ENCODE measurements around the gene OOSP4B. TPM values are rescaled to one million over a fixed set of nuclear protein-coding genes. Genes with fewer than 3 reads are reported as not detected.
"Not testable (repeated sequence)": the region's sequence is repeated elsewhere in the genome, so short reads cannot be mapped to it uniquely, and the experiment has no call there.

OOSP4B gene
- total RNA-seq (ENCODE audit: unreplicated experiment), result not detected
- long read RNA-seq, result 0 reads

DNA sequence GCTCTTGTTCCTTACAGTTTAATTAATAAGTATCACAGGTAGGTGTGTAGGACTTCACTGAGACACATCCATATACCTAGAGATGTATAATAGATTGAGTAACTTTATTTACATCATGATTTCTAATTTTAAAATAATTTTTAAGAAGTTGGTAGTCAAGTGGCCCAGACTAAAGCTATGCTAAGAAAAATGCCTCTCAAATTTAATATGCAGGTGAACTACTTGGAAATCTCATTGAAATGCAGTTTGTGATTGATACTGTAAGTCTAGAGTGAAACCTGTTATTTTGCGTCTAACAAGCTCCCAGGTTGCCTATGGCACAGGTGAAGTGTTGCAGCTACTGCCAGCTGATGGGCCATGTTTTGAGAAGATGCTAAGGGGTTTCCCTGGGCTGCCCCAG, at the start of gene OOSP4B:
OOSP4B (plus strand) TSS at position 301 of the 400 bp plus-strand sequence.
- H3K9me3 Mint-ChIP-seq (ENCODE audit: unreplicated experiment), result peaks cover 2% of the 10 kb centered on the region
- H3K27ac Mint-ChIP-seq (ENCODE audit: unreplicated experiment), result no peak within 1 kb of the TSS
- H3K4me3 Mint-ChIP-seq (ENCODE audit: unreplicated experiment), result no peak within 1 kb of the TSS
- no peak for DNase-seq
- TF ChIP-seq, protein P1, sequence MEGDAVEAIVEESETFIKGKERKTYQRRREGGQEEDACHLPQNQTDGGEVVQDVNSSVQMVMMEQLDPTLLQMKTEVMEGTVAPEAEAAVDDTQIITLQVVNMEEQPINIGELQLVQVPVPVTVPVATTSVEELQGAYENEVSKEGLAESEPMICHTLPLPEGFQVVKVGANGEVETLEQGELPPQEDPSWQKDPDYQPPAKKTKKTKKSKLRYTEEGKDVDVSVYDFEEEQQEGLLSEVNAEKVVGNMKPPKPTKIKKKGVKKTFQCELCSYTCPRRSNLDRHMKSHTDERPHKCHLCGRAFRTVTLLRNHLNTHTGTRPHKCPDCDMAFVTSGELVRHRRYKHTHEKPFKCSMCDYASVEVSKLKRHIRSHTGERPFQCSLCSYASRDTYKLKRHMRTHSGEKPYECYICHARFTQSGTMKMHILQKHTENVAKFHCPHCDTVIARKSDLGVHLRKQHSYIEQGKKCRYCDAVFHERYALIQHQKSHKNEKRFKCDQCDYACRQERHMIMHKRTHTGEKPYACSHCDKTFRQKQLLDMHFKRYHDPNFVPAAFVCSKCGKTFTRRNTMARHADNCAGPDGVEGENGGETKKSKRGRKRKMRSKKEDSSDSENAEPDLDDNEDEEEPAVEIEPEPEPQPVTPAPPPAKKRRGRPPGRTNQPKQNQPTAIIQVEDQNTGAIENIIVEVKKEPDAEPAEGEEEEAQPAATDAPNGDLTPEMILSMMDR (IDR thresholded peaks at IDR 0.05; ENCODE audit: partially characterized antibody, unreplicated experiment), result no peak
- no peaks in the 10 kb centered on the region for H3K4me1 Mint-ChIP-seq (ENCODE audit: low read depth, unreplicated experiment)
- H3K36me3 Mint-ChIP-seq (ENCODE audit: unreplicated experiment), result no peaks in the 10 kb centered on the region
- peaks cover 2% of the 10 kb centered on the region for H3K27me3 Mint-ChIP-seq (ENCODE audit: unreplicated experiment)

GRCh38 chr11:59967677-59968394, 49.1 kb upstream of the OOSP4B start:
- Mint-ChIP-seq H3K27ac (ENCODE audit: unreplicated experiment) (no peak overlapping the region), H3K4me1 (ENCODE audit: low read depth, unreplicated experiment) (no peaks in the 10 kb centered on the region), H3K27me3 (ENCODE audit: unreplicated experiment) (no peaks in the 10 kb centered on the region), H3K4me3 (ENCODE audit: unreplicated experiment) (no peak overlapping the region), H3K9me3 (ENCODE audit: unreplicated experiment) (no peaks in the 10 kb centered on the region), H3K36me3 (ENCODE audit: unreplicated experiment) (no peaks in the 10 kb centered on the region)
- no peak for DNase-seq
- TF ChIP-seq, protein P1 (IDR thresholded peaks at IDR 0.05; ENCODE audit: partially characterized antibody, unreplicated experiment), result no peak

GRCh38 chr11:59968395-59968783, 48.6 kb upstream of the OOSP4B start:
- H3K36me3 Mint-ChIP-seq (ENCODE audit: unreplicated experiment), result no peaks in the 10 kb centered on the region
- no peak overlapping the region for H3K4me3 Mint-ChIP-seq (ENCODE audit: unreplicated experiment)

GRCh38 chr11:59973097-59973496, 43.9 kb upstream of the OOSP4B start:
- TF ChIP-seq, protein P1 (IDR thresholded peaks at IDR 0.05; ENCODE audit: partially characterized antibody, unreplicated experiment), result no peak
- Mint-ChIP-seq H3K9me3 (ENCODE audit: unreplicated experiment) (no peaks in the 10 kb centered on the region), H3K4me3 (ENCODE audit: unreplicated experiment) (no peak overlapping the region), H3K27ac (ENCODE audit: unreplicated experiment) (no peak overlapping the region), H3K27me3 (ENCODE audit: unreplicated experiment) (no peaks in the 10 kb centered on the region), H3K36me3 (ENCODE audit: unreplicated experiment) (no peaks in the 10 kb centered on the region), H3K4me1 (ENCODE audit: low read depth, unreplicated experiment) (no peaks in the 10 kb centered on the region)
- DNase-seq, result no peak

More at GRCh38 chr11:59968395-59968783, 48.6 kb upstream of the OOSP4B start:
- Mint-ChIP-seq H3K4me1 (ENCODE audit: low read depth, unreplicated experiment) (no peaks in the 10 kb centered on the region), H3K9me3 (ENCODE audit: unreplicated experiment) (no peaks in the 10 kb centered on the region), H3K27ac (ENCODE audit: unreplicated experiment) (no peak overlapping the region), H3K27me3 (ENCODE audit: unreplicated experiment) (no peaks in the 10 kb centered on the region)
- DNase-seq, result no peak
- TF ChIP-seq, protein P1 (IDR thresholded peaks at IDR 0.05; ENCODE audit: partially characterized antibody, unreplicated experiment), result no peak

- DNase-seq, result no peak
- H3K27ac Mint-ChIP-seq (ENCODE audit: unreplicated experiment), result no peak overlapping the region
- no peaks in the 10 kb centered on the region for H3K4me1 Mint-ChIP-seq (ENCODE audit: low read depth, unreplicated experiment)
- TF ChIP-seq, protein P1 (IDR thresholded peaks at IDR 0.05; ENCODE audit: partially characterized antibody, unreplicated experiment), result no peak
- H3K4me3 Mint-ChIP-seq (ENCODE audit: unreplicated experiment), result no peak overlapping the region
- no peaks in the 10 kb centered on the region for H3K27me3 Mint-ChIP-seq (ENCODE audit: unreplicated experiment)
- H3K36me3 Mint-ChIP-seq (ENCODE audit: unreplicated experiment), result no peaks in the 10 kb centered on the region
- H3K9me3 Mint-ChIP-seq (ENCODE audit: unreplicated experiment), result no peaks in the 10 kb centered on the region
Observed at GRCh38 chr11:59981106-59981770, 35.7 kb upstream of the OOSP4B start.

DNA sequence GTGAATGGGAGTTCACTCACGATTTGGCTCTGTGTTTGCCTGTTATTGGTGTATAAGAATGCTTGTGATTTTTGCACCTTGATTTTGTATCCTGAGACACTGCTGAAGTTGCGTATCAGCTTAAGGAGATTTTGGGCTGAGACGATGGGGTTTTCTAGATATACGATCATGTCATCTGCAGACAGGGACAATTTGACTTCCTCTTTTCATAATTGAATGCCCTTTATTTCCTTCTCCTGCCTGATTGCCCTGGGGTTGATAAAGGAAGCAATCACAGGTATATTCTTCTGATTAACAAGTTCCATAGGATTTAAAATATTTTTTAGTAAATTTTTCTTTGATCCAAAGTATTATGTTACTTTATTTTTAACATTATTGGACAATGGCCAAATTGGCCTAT, 34.9 kb upstream of the OOSP4B start:
- not testable (repeated sequence) for H3K9me3 Mint-ChIP-seq (ENCODE audit: unreplicated experiment); H3K27me3 Mint-ChIP-seq (ENCODE audit: unreplicated experiment)

More for the DNA sequence above, 34.9 kb upstream of the OOSP4B start:
- not testable (repeated sequence) for H3K27ac Mint-ChIP-seq (ENCODE audit: unreplicated experiment); H3K36me3 Mint-ChIP-seq (ENCODE audit: unreplicated experiment); DNase-seq; H3K4me1 Mint-ChIP-seq (ENCODE audit: low read depth, unreplicated experiment); H3K4me3 Mint-ChIP-seq (ENCODE audit: unreplicated experiment)

All from glutamatergic neuron (in vitro differentiated cells).